ENCODE results near the gene COG7. TPM values are rescaled to one million over a fixed set of nuclear protein-coding genes. Genes with fewer than 3 reads are reported as not detected.

Gene COG7
- polyA plus RNA-seq, 1 experiment = 31.2 TPM

GRCh38 chr16:23494188-23494587 is 41.2 kb upstream of the COG7 start:
- DNase-seq (ENCODE audit: low read depth) = no peak
- CTCF ChIA-PET = interaction anchor here (1.5 to 1.8 kb wide), 2 partner anchors 12 to 60 kb away, joined by 3 to 5 read pairs; no protein-coding TSS in a partner anchor
- no peaks in the 10 kb centered on the region for H3K27me3 ChIP-seq (ENCODE audit: control insufficient read depth, insufficient read depth, low read length)
- TF ChIP-seq, protein P1, sequence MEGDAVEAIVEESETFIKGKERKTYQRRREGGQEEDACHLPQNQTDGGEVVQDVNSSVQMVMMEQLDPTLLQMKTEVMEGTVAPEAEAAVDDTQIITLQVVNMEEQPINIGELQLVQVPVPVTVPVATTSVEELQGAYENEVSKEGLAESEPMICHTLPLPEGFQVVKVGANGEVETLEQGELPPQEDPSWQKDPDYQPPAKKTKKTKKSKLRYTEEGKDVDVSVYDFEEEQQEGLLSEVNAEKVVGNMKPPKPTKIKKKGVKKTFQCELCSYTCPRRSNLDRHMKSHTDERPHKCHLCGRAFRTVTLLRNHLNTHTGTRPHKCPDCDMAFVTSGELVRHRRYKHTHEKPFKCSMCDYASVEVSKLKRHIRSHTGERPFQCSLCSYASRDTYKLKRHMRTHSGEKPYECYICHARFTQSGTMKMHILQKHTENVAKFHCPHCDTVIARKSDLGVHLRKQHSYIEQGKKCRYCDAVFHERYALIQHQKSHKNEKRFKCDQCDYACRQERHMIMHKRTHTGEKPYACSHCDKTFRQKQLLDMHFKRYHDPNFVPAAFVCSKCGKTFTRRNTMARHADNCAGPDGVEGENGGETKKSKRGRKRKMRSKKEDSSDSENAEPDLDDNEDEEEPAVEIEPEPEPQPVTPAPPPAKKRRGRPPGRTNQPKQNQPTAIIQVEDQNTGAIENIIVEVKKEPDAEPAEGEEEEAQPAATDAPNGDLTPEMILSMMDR (IDR thresholded peaks at IDR 0.05; ENCODE audit: insufficient read depth, low read depth, low read length) = no peak
- POLR2A ChIA-PET = no interaction called here
- H3K4me3 ChIP-seq (ENCODE audit: low read depth, low read length) = no peak overlapping the region
- H3K36me3 ChIP-seq (ENCODE audit: control insufficient read depth, insufficient read depth, low read length) = peaks cover 15% of the 10 kb centered on the region

DNA sequence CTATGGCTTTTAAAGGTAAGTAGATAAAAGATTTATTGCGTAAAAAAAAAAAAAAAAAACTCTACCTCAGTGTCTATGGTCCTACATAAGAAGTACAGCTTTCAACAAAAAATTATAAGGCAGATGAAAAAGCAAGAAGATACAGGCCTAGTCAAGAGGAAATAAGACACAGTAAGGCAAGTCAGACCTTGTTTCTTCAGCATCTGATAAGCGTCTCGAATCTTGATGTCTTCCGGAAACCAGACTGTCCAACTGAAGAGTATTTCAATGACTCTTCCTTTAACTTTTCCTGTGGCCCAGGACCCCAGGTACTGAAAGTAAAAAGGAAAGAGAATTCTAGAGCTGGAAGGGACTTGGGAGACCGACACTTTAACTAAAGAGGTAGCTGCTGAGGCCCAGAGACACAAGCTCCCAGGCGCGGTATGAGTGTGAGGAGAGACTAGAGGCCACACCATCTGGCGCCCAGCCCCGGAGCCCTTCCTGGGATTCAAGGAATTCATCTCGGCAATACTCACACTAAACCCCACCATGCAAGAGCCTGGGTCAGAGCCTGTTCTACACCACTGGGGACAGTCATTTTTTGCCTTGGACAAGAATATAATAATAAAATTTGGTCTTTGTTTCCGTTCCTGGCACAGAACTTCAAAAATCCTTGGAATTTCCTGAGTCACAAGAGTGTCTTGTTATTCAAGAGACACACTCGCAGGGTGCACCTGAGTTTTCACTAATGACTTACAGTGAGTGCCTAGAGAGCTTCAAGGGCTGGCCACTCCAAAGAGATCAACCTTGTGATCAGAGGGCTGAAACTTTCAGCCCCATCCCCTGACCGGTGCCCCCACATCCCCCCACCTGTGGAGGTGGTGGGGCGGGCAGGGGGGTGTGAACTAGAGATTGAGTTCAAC is 38.8 kb upstream of the COG7 start:
- ChIA-PET CTCF (interaction anchor here (1.0 to 1.6 kb wide), 3 partner anchors 11 to 105 kb away, joined by 3 to 4 read pairs (median 3); partner anchors contain the start of gene NDUFAB1), POLR2A (interaction anchor here (0.5 kb wide), 1 partner anchor 1203 kb away, joined by 3 read pairs; no protein-coding TSS in a partner anchor)
- Histone ChIP-seq H3K36me3 (ENCODE audit: control insufficient read depth, insufficient read depth, low read length) (peaks cover 26% of the 10 kb centered on the region), H3K27me3 (ENCODE audit: control insufficient read depth, insufficient read depth, low read length) (no peaks in the 10 kb centered on the region), H3K4me3 (ENCODE audit: low read depth, low read length) (no peak overlapping the region)
- no peak for DNase-seq (ENCODE audit: low read depth)
- TF ChIP-seq, protein P1 (IDR thresholded peaks at IDR 0.05; ENCODE audit: insufficient read depth, low read depth, low read length) = no peak

- H3K36me3 ChIP-seq (ENCODE audit: control insufficient read depth, insufficient read depth, low read length) = peaks cover 25% of the 10 kb centered on the region
- H3K27me3 ChIP-seq (ENCODE audit: control insufficient read depth, insufficient read depth, low read length) = no peaks in the 10 kb centered on the region
- CTCF ChIA-PET = no interaction called here
- DNase-seq (ENCODE audit: low read depth) = no peak
- H3K4me3 ChIP-seq (ENCODE audit: low read depth, low read length) = no peak overlapping the region
- TF ChIP-seq, protein P1 (IDR thresholded peaks at IDR 0.05; ENCODE audit: insufficient read depth, low read depth, low read length) = no peak
- POLR2A ChIA-PET = no interaction called here
Measured at GRCh38 chr16:23486480-23486879, 33.5 kb upstream of the COG7 start.

GRCh38 chr16:23485841-23486240 is 32.9 kb upstream of the COG7 start:
- Histone ChIP-seq H3K36me3 (ENCODE audit: control insufficient read depth, insufficient read depth, low read length) (peaks cover 26% of the 10 kb centered on the region), H3K4me3 (ENCODE audit: low read depth, low read length) (no peak overlapping the region), H3K27me3 (ENCODE audit: control insufficient read depth, insufficient read depth, low read length) (no peaks in the 10 kb centered on the region)
- ChIA-PET CTCF (no interaction called here), POLR2A (no interaction called here)
- DNase-seq (ENCODE audit: low read depth) = no peak
- TF ChIP-seq, protein P1 (IDR thresholded peaks at IDR 0.05; ENCODE audit: insufficient read depth, low read depth, low read length) = no peak

GRCh38 chr16:23485257-23485614 is 32.2 kb upstream of the COG7 start:
- Histone ChIP-seq H3K4me3 (ENCODE audit: low read depth, low read length) (no peak overlapping the region), H3K36me3 (ENCODE audit: control insufficient read depth, insufficient read depth, low read length) (peaks cover 26% of the 10 kb centered on the region), H3K27me3 (ENCODE audit: control insufficient read depth, insufficient read depth, low read length) (no peaks in the 10 kb centered on the region)
- DNase-seq (ENCODE audit: low read depth) = no peak
- TF ChIP-seq, protein P1 (IDR thresholded peaks at IDR 0.05; ENCODE audit: insufficient read depth, low read depth, low read length) = no peak
- CTCF ChIA-PET = no interaction called here
- POLR2A ChIA-PET = no interaction called here

All from BJ (cell line).